Heart right ventricle (tissue), 16 donors: ENCODE measurements around the gene PTPRN2. TPM values are rescaled to one million over a fixed set of nuclear protein-coding genes. Genes with fewer than 3 reads are reported as not detected.

Source experiments
- ATAC-seq, 8 donors: fragments of 200-7000 bp; cut with Tn5 transposase; one replicate each; pipeline ENCODE4 v1.9.1; 2020; ENCODE audit warnings: mild to moderate bottlenecking in 8 of 8, moderate library complexity in 8 of 8, moderate number of reproducible peaks in 1 of 8
- DNase-seq, 2 donors: peaks; one replicate each; pipeline ENCODE4 v3.0.0-alpha.2; 2020
- H3K27ac ChIP-seq, 10 donors: fragments of 200-600 bp; sonication (generic) in 2 of 10; one replicate each; pipeline versions ENCODE4 v1.5.0 to v1.8.0; 2020 to 2022; ENCODE audit warnings: mild to moderate bottlenecking in 3 of 10
- H3K27me3 ChIP-seq, 7 donors: fragments of 200-600 bp; one replicate each; pipeline ENCODE4 v1.8.0; 2021 to 2022; ENCODE audit warnings: mild to moderate bottlenecking in 2 of 7
- H3K36me3 ChIP-seq, 9 donors: fragments of 200-600 bp; sonication (generic) in 1 of 9; one replicate each; pipeline versions ENCODE4 v1.5.0 to v1.8.0; 2020 to 2022; ENCODE audit warnings: mild to moderate bottlenecking in 2 of 9
- H3K4me1 ChIP-seq, 9 donors: fragments of 200-600 bp; sonication (generic) in 1 of 9; one replicate each; pipeline versions ENCODE4 v1.5.0 to v1.8.0; 2020 to 2022; ENCODE audit warnings: mild to moderate bottlenecking in 4 of 9
- H3K4me3 ChIP-seq, 10 donors: fragments of 200-600 bp; sonication (generic) in 2 of 10; one replicate each; pipeline versions ENCODE4 v1.5.0 to v1.8.0; 2020 to 2022; ENCODE audit warnings: mild to moderate bottlenecking in 7 of 10, moderate library complexity in 2 of 10
- H3K9me3 ChIP-seq, 11 donors: fragments of 200-600 bp in 10 of 11; sonication (generic) in 2 of 11; one replicate each; pipeline versions ENCODE4 v1.5.0 to v1.8.0; 2013 to 2022; ENCODE audit warnings: mild to moderate bottlenecking in 2 of 11, control low read depth in 1 of 11, moderate library complexity in 1 of 11
- WGBS, 2 donors: extraction: QIAGEN DNeasy Blood & Tissue Kit; methylation state at CpG; one replicate each; pipeline ENCODE4 v1.1.7; 2013; ENCODE audit warnings: inconsistent platforms in 1 of 2; 5-methylcytosine and 5-hydroxymethylcytosine counted together
- intact Hi-C, 10 donors: fragments of 100-400 bp; cut with DNase I; formaldehyde crosslinking; loops; one replicate each; pipeline versions ENCODE4 v1.11.1 to v1.14.2; 2022
- polyA plus RNA-seq, 2 donors: library from polyadenylated mRNA; stranded (reverse); fragments of 200-250 nt; gene quantifications; one replicate each; pipeline ENCODE4 v1.2.3, GENCODE V29; 2013
- total RNA-seq, 10 donors: library from RNA; stranded (reverse); fragmentation: NEBNext Ultra II Directional in 3 of 10; extraction: Animal tissue kit (Norgen Biotek cat#: 25700) in 3 of 10; gene quantifications; one replicate each; pipeline versions ENCODE4 v1.2.1 to v1.2.4, GENCODE V29; 2021 to 2023
- TF ChIP-seq, protein P1 (sequence below), 9 donors: fragments of 200-600 bp; sonication (generic) in 2 of 9; IDR thresholded peaks; one replicate each; pipeline versions ENCODE4 v1.5.0 to v1.8.0; 2021 to 2022; ENCODE audit warnings: antibody characterized with exemption in 9 of 9, mild to moderate bottlenecking in 5 of 9, moderate library complexity in 1 of 9
- donor health status: Arrhythmogenic right ventricular cardiomyopathy.
- donor health status: ischemic (EF 13 %, LVEDD 7.1; RV severe dilation, severe dysfunction).
- donor health status: healthy with polysubstance abuse.
- donor health status: DM: no; HTN: yes; CAD: no.
- donor health status: DM: no; HTN: no; CAD: no.
- donor health status: ischemic (EF 25% LVEDD 6.9; RV normal size, moderate dysfunction).
- donor health status: ischemic (EF 25% LVEDD 5.7; RV mildly dilated, moderate dysfunction).
- donor health status: healthy.
- donor health status: DM: yes; HTN: yes; CAD: no.
- donor health status: Ischemic cardiomyopathy.
- donor health status: ischemic (EF 35%, LVEDD 5.7; RV mildly dilated, moderate dysfunction).
- donor health status: nonischemic (EF 11% LVEDD 7.7; RV severe dilation, severe dysfunction).
- donor health status: DM: yes; HTN: yes; CAD: no.
- donor health status: PGD.
- donor health status: ischemic (EF 29% LVEDD 5.4; RV normal size, mild dysfunction).
- donor health status: nonischemic (EF 23%, LVEDD 6.1; RV moderate dilation, normal function).

PTPRN2 gene
- total and polyA plus RNA-seq, 12 donors = 0.82 to 1.8 (median 1.3) TPM

DNA sequence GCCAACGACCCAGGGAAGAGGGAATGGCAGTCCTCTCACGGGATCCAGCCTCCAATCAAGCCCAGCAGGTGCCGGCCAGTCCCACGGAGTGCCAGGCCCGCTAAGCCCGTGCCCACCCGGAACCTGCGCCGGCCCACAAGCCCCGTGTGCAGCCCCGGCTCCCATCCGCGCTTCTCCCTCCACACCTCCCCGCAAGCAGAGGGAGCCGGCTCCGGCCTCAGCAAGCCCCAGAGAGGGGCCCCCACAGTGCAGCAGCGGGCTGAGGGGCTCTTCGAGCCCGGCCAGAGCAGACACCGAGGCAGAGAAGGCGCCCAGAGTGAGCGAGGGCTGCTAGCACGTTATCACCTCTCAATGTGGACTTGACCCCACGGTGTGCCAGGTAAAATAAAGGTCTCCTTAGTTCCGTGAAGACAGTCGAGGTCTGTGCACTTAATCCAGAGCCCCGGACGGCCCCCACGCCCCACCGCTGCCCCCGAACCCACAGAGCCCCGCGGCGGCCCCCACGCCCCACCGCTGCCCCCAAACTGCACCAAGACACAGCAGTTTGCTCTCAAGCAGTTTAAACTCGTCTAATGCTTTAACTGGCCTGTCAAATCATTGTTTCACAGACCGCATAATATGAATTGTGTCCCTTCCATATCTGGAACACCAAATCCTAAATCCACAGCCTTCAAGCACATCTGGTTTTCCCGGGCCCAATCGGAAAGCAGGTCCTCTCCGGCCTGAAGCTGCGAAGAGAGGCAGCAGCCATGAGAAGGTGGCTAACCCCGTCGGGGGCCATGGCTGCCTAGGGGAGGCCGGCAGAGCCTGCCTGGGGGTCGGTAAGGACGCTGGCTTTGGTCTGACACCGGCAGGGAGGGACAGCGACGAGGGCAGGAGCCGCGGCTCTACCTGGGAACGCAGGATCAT is 307.8 kb downstream of the PTPRN2 start:
- intact Hi-C loops = no loop called here
- WGBS, 2 donors = 87 to 88% methylated on average over 52 to 53 of the region's 53 CpGs
- Histone ChIP-seq H3K4me1 (no peaks in the 10 kb centered on the region), H3K4me3 (no peak overlapping the region), H3K27me3 (peaks cover 0 to 7% (median 0%) of the 10 kb centered on the region in 7 donors), H3K36me3 (no peaks in the 10 kb centered on the region), H3K9me3 (no peaks in the 10 kb centered on the region), H3K27ac (no peak overlapping the region)
- ATAC-seq (no peak), DNase-seq (no peak)
- TF ChIP-seq, protein P1, sequence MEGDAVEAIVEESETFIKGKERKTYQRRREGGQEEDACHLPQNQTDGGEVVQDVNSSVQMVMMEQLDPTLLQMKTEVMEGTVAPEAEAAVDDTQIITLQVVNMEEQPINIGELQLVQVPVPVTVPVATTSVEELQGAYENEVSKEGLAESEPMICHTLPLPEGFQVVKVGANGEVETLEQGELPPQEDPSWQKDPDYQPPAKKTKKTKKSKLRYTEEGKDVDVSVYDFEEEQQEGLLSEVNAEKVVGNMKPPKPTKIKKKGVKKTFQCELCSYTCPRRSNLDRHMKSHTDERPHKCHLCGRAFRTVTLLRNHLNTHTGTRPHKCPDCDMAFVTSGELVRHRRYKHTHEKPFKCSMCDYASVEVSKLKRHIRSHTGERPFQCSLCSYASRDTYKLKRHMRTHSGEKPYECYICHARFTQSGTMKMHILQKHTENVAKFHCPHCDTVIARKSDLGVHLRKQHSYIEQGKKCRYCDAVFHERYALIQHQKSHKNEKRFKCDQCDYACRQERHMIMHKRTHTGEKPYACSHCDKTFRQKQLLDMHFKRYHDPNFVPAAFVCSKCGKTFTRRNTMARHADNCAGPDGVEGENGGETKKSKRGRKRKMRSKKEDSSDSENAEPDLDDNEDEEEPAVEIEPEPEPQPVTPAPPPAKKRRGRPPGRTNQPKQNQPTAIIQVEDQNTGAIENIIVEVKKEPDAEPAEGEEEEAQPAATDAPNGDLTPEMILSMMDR (IDR thresholded peaks at IDR 0.05) = no peak

DNA sequence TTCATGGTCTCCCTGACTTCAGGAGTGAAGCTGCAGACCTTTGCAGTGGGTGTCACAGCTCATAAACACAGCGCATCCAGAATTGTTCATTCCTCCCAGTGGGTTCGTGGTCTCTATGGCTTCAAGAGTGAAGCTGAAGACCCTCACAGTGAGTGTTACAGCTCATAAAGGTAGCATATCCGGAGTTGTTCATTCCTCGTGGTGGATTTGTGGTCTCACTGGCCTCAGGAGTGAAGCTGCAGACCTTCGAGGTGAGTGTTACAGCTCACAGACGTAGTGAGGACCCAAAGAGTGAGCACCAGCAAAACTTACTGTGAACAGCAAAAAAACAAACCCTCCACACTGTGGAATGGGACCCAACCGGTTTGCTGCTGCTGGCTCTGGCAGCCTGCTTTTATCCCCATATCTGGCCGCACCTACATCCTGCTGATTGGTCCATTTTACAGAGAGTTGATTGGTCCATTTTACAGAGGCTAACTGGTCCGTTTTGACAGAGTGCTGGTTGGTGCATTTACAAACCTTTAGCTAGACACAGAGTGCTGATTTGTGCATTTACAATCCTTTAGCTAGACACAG is 308.8 kb downstream of the PTPRN2 start:
- H3K27ac ChIP-seq = no peak overlapping the region
- no peak overlapping the region for H3K4me3 ChIP-seq
- ATAC-seq = no peak
- H3K27me3 ChIP-seq = peaks cover 0 to 6% (median 0%) of the 10 kb centered on the region in 7 donors
- H3K4me1 ChIP-seq = no peaks in the 10 kb centered on the region
- intact Hi-C loops = no loop called here
- no peaks in the 10 kb centered on the region for H3K36me3 ChIP-seq
- no peak for DNase-seq
- TF ChIP-seq, protein P1 (IDR thresholded peaks at IDR 0.05) = no peak
- H3K9me3 ChIP-seq = no peaks in the 10 kb centered on the region
- WGBS, 2 donors = 70% methylated on average over 9 of the region's 9 CpGs

DNA sequence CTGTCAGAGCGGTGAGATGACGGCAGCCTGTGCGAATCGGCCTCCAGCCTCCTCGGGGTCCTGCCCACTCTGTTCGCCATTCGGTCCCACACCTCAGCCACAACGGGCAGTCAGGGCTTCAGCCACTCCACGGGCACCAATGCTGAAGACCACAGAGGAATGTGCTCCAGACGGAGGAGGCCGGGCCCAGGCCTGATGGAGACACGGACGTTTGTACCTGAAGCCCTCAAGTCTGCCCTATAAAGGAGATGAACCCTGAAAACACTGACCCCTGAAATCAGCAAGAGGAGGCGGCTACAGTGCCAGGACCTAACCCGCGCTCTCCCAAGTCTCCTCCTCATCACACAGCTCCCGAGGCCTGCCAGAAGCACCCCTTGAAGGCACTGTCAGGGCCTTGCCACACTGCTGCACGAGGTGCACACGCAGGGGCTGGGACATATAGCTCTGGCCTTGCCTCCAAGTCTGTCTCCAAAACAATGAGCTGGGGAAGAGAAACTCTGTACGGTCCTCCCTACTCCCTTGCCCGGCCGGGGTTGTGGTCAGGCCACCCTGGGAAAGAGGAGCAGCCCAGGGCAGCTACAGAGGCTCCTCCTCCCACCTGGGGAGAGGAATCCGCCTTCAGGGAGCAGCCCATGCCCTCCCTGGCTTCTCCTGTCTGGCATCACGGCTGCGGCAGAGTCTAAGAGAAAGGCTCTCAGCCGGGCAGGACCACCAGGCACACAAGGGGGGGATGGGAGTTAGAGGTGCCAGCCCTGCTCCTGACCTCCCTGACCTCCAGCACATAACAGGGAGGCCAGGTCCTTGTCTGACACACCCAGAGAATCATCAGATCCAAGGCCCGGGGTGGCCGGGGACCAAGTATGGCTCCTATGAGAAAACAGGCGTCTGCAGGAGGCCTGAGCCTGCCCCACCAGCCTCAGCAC is 310.1 kb downstream of the PTPRN2 start:
- H3K27me3 ChIP-seq = peaks cover 0 to 6% (median 0%) of the 10 kb centered on the region in 7 donors
- no peaks in the 10 kb centered on the region for H3K9me3 ChIP-seq
- H3K27ac ChIP-seq = no peak overlapping the region
- H3K36me3 ChIP-seq = no peaks in the 10 kb centered on the region
- intact Hi-C loops = no loop called here
- H3K4me3 ChIP-seq = no peak overlapping the region
- TF ChIP-seq, protein P1 (IDR thresholded peaks at IDR 0.05) = no peak
- H3K4me1 ChIP-seq = no peaks in the 10 kb centered on the region
- no peak for DNase-seq
- ATAC-seq = no peak
- 75 to 80% methylated on average over 29 of the region's 29 CpGs for WGBS, 2 donors
